Tibial artery (tissue), 4 donors: ENCODE data around the gene CGN.

Experiments used
- DNase-seq, 2 donors: peaks; one replicate each; pipeline ENCODE4 v3.0.0-alpha.2; 2019
- H3K27ac ChIP-seq, 2 donors: fragments of 200-600 bp; sonication (generic) in 1 of 2; 1 replicate in 1 of 2; 2 replicates in 1 of 2; pipeline ENCODE4 v1.5.1; 2018 to 2019; ENCODE audit warnings: mild to moderate bottlenecking in 1 of 2
- H3K27me3 ChIP-seq, 2 donors: fragments of 200-600 bp; sonication (generic) in 1 of 2; one replicate each; pipeline versions ENCODE4 v1.5.1 to v1.6.0; 2016 to 2019
- H3K36me3 ChIP-seq, 3 donors: fragments of 200-600 bp; sonication (generic) in 2 of 3; one replicate each; pipeline ENCODE4 v1.5.1; 2016 to 2019; ENCODE audit warnings: mild to moderate bottlenecking in 2 of 3
- H3K4me1 ChIP-seq, 4 donors: fragments of 200-600 bp; sonication (generic) in 2 of 4; 1 replicate in 3 of 4; 2 replicates in 1 of 4; pipeline ENCODE4 v1.5.1; 2016 to 2019
- H3K4me3 ChIP-seq, 2 donors: fragments of 200-600 bp; sonication (generic) in 1 of 2; 1 replicate in 1 of 2; 2 replicates in 1 of 2; pipeline ENCODE4 v1.5.1; 2018 to 2019; ENCODE audit warnings: mild to moderate bottlenecking in 2 of 2
- H3K9me3 ChIP-seq, 3 donors: fragments of 200-600 bp; sonication (generic) in 1 of 3; one replicate each; pipeline ENCODE4 v1.5.1; 2016 to 2019
- CTCF ChIP-seq, 2 experiments: fragments of 200-600 bp in 1 of 2; fragments of 450-650 bp in 1 of 2; IDR thresholded peaks; one replicate each; pipeline ENCODE4 v1.5.1; 2017 to 2019; ENCODE audit warnings: antibody characterized with exemption in 2 of 2, mild to moderate bottlenecking in 1 of 2, moderate library complexity in 1 of 2
- intact Hi-C: fragments of 100-400 bp; cut with DNase I; formaldehyde crosslinking; loops from one replicate; pipeline ENCODE4 v1.15.0; 2023; ENCODE audit warnings: low total_unique reads

The CGN gene

GRCh38 chr1:151509350-151510019 lies 1.7 kb upstream of the CGN start:
- Histone ChIP-seq H3K36me3 (no peaks in the 10 kb centered on the region), H3K4me1 (peaks cover 0 to 22% (median 12%) of the 10 kb centered on the region in 4 donors), H3K4me3 (no peak overlapping the region), H3K9me3 (no peaks in the 10 kb centered on the region), H3K27ac (no peak overlapping the region), H3K27me3 (peaks cover 0 to 6% of the 10 kb centered on the region in 2 donors)
- no peak for TF ChIP-seq CTCF (IDR thresholded peaks at IDR 0.05)
- DNase-seq, result no peak
- intact Hi-C loops, result no loop called here

GRCh38 chr1:151510020-151510405 lies 1.2 kb upstream of the CGN start:
- no peak for TF ChIP-seq CTCF (IDR thresholded peaks at IDR 0.05)
- intact Hi-C loops, result no loop called here
- no peaks in the 10 kb centered on the region for H3K36me3 ChIP-seq
- H3K27me3 ChIP-seq, result peaks cover 0 to 7% of the 10 kb centered on the region in 2 donors
- H3K27ac ChIP-seq, result no peak overlapping the region
- peaks cover 0 to 22% (median 12%) of the 10 kb centered on the region in 4 donors for H3K4me1 ChIP-seq
- no peak for DNase-seq
- H3K4me3 ChIP-seq, result no peak overlapping the region
- no peaks in the 10 kb centered on the region for H3K9me3 ChIP-seq

GRCh38 chr1:151510614-151510956 lies 602 bp upstream of the CGN start:
- no peak for DNase-seq

GRCh38 chr1:151511636-151512215 lies 539 bp downstream of the CGN start:
- Histone ChIP-seq H3K27me3 (peaks cover 0 to 13% of the 10 kb centered on the region in 2 donors), H3K4me1 (peaks cover 0 to 22% (median 12%) of the 10 kb centered on the region in 4 donors), H3K27ac (peak overlapping the region; percentile 34 to 67), H3K36me3 (no peaks in the 10 kb centered on the region), H3K4me3 (peak overlapping the region; percentile 64 to 77), H3K9me3 (no peaks in the 10 kb centered on the region)
- DNase-seq, result no peak
- intact Hi-C loops, result no loop called here
- TF ChIP-seq CTCF (IDR thresholded peaks at IDR 0.05), result no peak

More at GRCh38 chr1:151510614-151510956, 602 bp upstream of the CGN start:
- no peak for TF ChIP-seq CTCF (IDR thresholded peaks at IDR 0.05)
- peaks cover 0 to 22% (median 12%) of the 10 kb centered on the region in 4 donors for H3K4me1 ChIP-seq
- H3K36me3 ChIP-seq, result no peaks in the 10 kb centered on the region
- H3K27ac ChIP-seq, result peak overlapping the region; percentile 34 to 67
- H3K9me3 ChIP-seq, result no peaks in the 10 kb centered on the region
- peaks cover 0 to 10% of the 10 kb centered on the region in 2 donors for H3K27me3 ChIP-seq
- peak overlapping the region; percentile 64 to 77 for H3K4me3 ChIP-seq
- intact Hi-C loops, result no loop called here

GRCh38 chr1:151512326-151512725 lies 1.1 kb downstream of the CGN start:
- Histone ChIP-seq H3K27ac (no peak overlapping the region), H3K4me3 (peak overlapping the region in 1 of 2 donors; percentile 77), H3K4me1 (peaks cover 0 to 22% (median 12%) of the 10 kb centered on the region in 4 donors), H3K36me3 (no peaks in the 10 kb centered on the region), H3K9me3 (no peaks in the 10 kb centered on the region), H3K27me3 (peaks cover 0 to 13% of the 10 kb centered on the region in 2 donors)
- intact Hi-C loops, result no loop called here
- DNase-seq, result no peak
- no peak for TF ChIP-seq CTCF (IDR thresholded peaks at IDR 0.05)
